Choroid plexus epithelial cell (primary cell): ENCODE data around the gene NGFR.

Source experiments
- DNase-seq: peaks from one replicate; pipeline ENCODE4 v3.0.0-alpha.2; 2010; ENCODE audit warnings: low read depth
- H3K4me3 ChIP-seq: 2 replicates; pipeline ENCODE4 v1.5.1; 2011; ENCODE audit warnings: low read depth, mild to moderate bottlenecking, control low read depth, low read length, moderate library complexity
- TF ChIP-seq, protein P1 (sequence below): conservative IDR thresholded peaks from 2 replicates; pipeline ENCODE4 v1.5.1; 2011; ENCODE audit warnings: low read depth, mild to moderate bottlenecking, control low read depth, inconsistent platforms, low read length, moderate library complexity

NGFR gene, protein sequence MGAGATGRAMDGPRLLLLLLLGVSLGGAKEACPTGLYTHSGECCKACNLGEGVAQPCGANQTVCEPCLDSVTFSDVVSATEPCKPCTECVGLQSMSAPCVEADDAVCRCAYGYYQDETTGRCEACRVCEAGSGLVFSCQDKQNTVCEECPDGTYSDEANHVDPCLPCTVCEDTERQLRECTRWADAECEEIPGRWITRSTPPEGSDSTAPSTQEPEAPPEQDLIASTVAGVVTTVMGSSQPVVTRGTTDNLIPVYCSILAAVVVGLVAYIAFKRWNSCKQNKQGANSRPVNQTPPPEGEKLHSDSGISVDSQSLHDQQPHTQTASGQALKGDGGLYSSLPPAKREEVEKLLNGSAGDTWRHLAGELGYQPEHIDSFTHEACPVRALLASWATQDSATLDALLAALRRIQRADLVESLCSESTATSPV

DNA sequence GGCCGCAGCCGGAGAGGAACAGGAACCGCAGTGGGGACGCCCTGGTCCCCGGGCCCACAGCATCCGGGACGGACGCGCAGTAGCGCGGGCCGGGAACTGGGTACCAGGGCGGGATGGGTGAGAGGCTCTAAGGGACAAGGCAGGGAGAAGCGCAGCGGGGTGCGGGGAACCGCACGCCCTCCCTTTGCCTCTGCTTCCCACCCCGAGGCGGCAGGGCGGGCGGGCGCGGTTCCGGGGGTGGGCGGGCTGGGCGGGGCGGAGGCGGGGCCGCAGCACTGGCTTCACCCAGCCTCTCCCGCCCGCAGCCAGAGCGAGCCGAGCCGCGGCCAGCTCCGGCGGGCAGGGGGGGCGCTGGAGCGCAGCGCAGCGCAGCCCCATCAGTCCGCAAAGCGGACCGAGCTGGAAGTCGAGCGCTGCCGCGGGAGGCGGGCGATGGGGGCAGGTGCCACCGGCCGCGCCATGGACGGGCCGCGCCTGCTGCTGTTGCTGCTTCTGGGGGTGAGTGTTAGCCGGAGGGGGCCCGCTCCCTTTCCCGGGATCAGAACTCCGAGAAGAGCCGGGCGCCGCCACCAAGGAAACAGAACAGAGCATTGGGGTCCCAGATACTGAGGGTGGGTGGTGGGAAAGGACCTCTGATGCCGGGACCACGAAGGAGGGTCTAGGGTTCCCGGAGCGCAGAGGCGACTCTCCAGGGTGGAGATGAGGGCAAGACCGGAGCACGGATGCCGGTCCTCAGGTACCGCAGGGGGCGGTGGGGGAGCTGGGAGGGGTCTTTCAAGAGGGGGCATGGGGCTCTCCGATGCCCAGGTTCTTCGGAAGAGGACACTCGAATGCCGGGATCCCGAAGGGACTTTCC is at the start of gene NGFR:
TSS of gene NGFR (plus strand) at position 308 of the 856 bp plus-strand sequence. CDS start at position 433, 125 bp downstream.
- TF ChIP-seq, protein P1, sequence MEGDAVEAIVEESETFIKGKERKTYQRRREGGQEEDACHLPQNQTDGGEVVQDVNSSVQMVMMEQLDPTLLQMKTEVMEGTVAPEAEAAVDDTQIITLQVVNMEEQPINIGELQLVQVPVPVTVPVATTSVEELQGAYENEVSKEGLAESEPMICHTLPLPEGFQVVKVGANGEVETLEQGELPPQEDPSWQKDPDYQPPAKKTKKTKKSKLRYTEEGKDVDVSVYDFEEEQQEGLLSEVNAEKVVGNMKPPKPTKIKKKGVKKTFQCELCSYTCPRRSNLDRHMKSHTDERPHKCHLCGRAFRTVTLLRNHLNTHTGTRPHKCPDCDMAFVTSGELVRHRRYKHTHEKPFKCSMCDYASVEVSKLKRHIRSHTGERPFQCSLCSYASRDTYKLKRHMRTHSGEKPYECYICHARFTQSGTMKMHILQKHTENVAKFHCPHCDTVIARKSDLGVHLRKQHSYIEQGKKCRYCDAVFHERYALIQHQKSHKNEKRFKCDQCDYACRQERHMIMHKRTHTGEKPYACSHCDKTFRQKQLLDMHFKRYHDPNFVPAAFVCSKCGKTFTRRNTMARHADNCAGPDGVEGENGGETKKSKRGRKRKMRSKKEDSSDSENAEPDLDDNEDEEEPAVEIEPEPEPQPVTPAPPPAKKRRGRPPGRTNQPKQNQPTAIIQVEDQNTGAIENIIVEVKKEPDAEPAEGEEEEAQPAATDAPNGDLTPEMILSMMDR, result no peak
- DNase-seq, result no peak
- H3K4me3 ChIP-seq, result peak within 1 kb of the TSS; percentile 46

DNA sequence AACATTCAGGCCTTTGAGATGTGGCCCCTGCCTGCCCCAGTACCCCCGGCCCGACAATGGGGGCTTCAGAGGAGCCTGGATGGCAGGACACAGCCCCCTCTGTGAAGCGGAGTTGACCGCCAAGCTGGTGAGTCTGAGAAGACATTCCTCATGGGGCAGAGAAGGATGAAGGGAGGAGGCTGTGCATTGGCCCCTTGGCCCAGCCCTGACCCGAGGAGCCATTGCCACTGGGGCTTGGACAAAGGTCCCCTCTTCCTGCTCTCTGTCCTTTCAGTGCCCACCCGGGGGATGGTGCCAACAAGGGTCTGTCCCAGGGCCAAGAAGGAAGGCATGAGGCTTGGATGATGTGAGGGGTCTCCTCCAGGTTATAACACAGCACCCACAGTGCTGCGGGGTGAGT is 49.5 kb upstream of the NGFR start:
- TF ChIP-seq, protein P1, result no peak
- no peak overlapping the region for H3K4me3 ChIP-seq
- DNase-seq, result no peak

DNA sequence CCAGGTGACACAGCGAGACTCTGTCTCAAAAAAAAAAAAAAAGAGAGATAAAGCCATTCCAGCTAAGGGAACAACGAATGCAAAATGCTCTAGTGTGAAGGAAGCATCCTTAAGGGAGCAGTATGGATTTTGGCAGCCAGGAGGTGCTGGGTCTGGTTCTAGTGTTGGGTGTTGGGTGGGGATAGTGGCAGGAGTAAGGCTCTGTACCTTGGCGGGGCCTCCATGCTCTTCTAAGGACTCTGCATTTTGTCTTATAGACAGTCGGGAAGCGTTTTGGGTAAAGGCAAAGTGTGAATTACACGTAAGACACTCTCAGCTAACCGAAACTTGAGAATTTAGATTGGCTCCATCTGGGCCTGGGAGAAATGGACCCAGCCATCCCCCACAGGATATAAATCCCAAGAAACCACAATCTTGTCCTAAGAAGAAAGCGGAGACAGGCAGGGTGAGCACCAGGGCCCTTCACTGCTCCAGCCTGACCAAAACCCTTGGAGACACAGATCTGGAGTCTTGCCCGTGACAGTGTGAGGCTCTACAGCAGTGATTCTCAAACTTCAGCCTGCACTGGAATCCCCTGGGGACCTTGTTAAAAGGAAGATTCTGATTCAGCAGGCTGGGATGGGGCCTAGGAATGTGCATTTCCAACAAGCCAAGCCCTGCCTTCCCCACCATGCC is 47.3 kb upstream of the NGFR start:
- TF ChIP-seq, protein P1, result peak; percentile 3
- no peak overlapping the region for H3K4me3 ChIP-seq
- DNase-seq, result no peak

DNA sequence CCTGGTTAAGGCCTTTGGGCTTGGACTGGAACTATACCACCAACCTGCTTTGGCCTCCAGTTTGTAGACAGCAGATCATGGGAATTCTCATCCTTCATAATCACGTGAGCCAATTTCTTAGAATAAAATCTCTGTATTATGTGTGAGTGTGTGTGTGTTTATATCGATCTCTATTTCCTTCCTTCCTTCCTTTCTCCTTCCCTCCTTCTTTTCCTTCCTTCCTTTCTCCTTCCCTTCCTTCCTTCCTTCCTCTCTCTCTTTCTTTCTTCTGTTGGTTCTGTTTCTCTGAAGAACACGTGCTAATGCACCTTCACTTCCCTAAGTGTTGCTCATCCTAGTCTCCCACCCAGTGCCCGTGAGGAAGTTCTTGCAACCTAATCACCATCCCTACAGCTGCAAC is 44.9 kb upstream of the NGFR start:
- no peak overlapping the region for H3K4me3 ChIP-seq
- TF ChIP-seq, protein P1, result no peak
- DNase-seq, result no peak

DNA sequence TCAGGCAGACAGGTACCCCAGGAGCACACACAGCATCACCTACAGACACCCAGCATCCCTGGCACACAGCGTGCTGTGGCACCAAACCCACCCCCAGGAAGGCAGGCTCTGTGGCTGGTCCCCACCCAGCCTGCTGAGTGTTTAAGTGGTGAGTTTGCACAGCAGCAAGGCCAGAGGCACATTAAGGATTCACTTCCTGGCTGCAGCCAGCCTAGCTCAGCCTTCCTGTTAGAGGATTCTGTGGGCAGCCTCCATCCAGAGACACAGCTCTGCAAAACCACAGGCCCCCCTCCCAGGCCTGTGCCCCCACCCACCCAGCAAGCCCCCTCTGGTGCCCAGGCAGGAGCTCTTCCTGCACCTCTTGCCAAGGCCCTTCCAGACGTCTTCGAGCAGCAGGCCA is 44.4 kb upstream of the NGFR start:
- DNase-seq, result peak; percentile 11
- no peak overlapping the region for H3K4me3 ChIP-seq
- TF ChIP-seq, protein P1, result no peak

DNA sequence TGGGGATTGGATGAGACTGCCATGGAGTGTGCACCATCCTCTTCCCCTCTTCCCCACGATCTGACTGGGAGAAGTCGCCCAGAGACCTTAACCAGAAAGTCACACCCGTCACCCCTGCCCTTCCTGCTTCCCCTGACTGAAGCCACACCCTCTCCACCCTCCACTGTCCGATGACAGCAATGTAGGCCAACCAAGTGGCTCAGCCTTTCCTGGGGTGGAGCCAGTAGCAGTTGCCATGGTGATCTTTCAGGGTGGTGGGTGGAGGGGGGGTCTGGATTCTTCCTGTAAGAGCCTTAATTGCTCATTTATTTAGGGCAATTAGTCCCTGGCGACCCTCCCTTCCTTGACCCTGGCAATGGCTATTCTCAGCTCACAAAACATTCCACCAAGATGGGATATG is 42.9 kb upstream of the NGFR start:
- no peak for DNase-seq
- TF ChIP-seq, protein P1, result no peak
- no peak overlapping the region for H3K4me3 ChIP-seq
